SIG-M5 (cell line): Measurements from ENCODE around the gene DGAT2L6.

Experiments used
- DNase-seq: peaks from one replicate; lab custom pipeline; 2025; lab: John Stamatoyannopoulos, UW

DGAT2L6 gene

DNA sequence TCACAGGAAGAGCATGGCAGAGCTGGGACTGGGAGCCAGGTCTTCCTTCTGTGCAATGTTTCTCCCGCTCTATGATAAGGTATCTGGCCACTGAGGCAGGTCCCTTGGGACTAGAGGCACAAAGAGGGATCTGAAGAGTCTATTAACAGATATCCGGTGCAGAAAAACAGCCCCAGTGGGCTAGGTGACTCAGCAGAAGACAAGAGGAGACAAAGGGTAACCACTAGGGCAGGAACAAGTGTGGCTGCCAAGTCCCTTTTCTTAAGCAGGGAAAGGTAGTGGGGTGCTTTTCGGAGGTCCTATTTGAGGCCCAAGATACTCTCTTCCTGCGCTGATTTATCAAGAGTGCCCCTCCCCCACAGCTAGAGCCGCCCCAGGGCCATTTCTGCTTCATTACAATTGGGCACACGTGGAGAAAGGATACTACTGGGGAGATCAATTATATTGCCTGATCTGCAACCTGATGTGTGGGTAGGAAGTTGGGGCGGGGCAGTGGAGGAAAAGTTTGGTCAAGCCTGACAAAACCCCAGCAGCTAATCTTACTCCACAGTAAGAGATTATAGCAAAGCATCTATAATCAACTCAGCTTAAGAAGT lies at the start of gene DGAT2L6:
Gene DGAT2L6 (plus strand): TSS at position 546 of the 596 bp plus-strand sequence. CDS start 100 bp downstream, outside the sequence.
- DNase-seq: no peak

- no peak for DNase-seq
Measured at GRCh38 chrX:70128071-70128470, 49.2 kb upstream of the DGAT2L6 start.

GRCh38 chrX:70129816-70130215 lies 47.5 kb upstream of the DGAT2L6 start:
- no peak for DNase-seq

DNA sequence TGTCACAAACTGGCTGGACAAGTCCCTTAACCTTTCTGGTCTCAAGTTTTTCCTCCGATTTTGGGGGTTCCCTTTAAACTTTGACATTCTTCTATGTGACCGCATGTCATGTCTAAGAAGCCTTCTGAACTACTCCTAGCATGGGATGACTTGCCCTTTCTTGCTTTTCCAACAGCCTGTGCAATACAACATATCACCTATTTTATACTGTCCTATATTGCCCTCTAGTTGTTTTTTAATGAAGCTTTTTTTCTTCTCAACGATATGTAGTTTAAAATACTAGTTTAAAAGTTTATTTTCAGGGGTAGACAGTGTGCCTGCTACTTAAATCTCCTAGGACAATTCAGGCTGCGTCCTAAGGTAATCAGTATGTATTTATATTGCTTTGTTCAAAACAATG lies 45.1 kb upstream of the DGAT2L6 start:
- DNase-seq: no peak

DNA sequence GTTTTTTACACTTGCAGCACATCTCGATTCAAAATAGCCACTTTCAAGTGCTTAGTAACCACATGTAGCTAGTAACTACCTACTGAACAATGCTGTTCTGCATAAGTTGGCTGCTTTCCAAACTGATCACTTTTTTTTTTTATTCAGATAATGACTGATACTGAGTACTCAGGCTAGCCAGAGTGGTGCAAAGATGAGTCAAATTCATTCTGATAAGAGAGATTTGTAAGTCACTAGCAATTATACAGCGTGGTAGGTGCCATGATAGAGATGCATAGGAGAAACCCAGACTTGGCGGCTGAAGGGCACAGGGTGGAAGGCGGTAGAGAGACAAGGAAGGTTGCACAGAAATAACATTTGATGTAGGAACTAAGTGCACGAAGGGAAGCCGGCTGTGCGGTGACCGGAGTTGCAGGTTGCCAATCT lies 44.4 kb upstream of the DGAT2L6 start:
- no peak for DNase-seq

DNA sequence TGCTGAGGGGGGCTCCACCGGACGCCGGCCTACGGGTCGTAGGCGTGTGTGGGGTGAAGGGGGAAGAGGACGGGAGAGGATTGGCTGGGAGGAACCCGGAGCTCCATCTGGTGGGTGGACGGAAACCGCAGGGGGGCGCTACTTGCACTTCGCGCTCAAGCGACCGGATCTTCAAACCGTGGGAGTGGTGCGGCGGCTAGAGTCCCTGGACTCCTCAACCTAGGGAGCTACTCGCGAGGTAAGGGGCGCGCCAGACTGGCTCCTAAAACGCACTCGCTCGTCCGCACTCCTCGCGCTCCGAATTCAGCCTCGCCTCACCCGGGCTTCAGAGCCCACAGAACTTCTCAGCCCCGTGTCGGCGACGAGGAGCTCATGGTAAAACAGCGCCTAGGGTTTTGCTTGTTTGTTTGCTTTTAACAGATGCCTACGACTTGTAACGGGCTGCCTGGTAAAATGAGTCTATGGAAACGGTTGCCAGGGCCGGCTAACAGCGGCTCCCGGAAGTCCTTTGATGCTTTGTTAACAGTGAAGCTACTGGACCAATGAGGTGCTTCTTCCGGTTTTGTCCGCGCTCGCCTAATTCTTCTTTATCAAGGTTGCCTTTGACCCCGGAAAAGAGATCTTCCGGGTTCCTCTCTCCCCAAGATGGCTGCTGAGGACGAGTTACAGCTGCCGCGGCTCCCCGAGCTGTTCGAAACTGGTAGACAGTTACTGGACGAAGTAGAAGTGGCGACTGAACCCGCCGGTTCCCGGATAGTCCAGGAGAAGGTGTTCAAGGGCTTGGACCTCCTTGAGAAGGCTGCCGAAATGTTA lies 43.8 kb upstream of the DGAT2L6 start, which contains the start of gene IGBP1:
Gene IGBP1 (plus strand): TSS at position 145 of the 813 bp plus-strand sequence. CDS start 501 bp downstream, at position 646.
- DNase-seq: peak; percentile 86

DNA sequence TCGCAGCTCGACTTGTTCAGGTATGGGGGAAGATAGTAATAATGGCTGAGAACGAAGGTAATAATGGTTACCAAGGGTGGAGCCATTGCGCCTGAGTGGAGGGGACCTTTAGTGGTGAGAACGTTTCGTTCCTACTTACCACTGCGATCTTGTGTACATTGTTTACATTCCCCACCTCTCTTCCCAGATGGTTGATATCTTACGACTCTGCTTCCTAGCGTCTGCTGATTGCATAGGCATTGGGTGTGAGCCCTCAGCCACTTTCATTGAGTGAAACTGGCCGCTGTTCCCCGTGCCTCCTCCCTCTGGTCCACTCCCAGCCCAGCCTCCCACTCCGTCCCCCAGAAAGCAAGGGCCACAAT lies 43.2 kb upstream of the DGAT2L6 start:
- DNase-seq: no peak

DNA sequence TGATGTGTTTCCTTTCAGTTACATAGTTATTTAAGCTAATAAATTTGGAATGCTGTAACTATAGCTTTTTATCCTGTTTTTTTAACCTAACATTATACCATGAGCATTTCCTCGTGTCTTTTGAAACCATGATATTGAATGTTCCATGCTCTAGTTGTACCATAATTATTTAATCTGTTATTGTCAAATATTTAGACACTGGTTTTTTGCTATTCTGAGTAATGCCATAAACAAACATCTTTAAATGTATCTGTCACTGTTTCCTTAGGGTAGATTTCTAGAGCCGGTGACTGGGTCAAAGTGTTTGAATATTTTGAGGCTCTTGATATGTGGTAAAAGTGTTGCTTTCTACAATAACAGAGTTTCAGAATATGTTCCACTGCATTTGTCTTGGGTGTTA lies 38.7 kb upstream of the DGAT2L6 start:
- DNase-seq: no peak

GRCh38 chrX:70139736-70140135 lies 37.5 kb upstream of the DGAT2L6 start:
- DNase-seq: no peak

- DNase-seq: no peak
Measured at GRCh38 chrX:70141373-70141772, 35.9 kb upstream of the DGAT2L6 start.

DNA sequence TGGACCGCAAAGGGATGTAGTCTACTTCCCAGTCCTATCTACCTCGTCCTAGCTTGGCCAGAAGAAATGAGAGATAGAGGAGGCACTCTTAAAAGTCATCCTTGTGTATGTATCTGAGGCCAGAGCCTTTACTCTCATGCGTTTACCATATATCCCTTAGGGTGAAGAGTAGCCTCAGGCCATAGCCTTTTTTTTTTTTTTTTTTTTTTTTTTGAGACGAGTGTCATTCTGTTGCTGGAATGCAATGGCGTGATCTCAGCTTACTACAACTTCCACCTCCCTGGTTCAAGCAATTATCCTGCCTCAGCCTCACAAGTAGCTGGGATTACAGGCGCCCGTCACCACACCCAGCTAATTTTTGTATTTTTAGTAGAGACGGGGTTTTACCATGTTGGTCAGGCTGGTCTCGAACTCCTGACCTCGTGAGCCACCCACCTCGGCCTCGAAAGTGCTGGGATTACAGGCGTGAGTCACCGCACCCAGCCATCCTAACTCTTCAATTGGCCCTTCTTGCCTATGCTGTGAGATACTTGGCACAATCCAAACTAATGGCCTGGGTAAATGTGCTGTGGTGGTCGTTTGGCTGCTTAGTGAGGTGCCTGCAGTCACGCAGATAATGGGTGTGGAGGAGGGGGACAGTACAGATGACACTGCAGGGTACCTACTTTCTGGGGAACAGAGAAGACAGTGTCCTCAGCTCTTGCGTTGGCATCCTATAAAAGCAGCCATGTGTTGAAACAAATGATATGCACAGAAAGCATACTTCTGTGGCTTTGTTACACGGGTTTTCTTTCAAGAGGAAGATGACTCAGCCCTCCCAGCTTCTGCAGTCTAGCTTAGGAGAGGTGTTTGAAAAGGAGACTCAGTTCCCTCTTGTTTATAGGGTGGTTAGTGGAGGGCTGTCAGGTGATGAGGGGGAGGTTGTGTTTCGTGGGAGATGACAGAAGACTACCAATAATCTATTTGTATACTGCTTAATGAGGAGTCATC lies 10.4 kb upstream of the DGAT2L6 start:
- DNase-seq: no peak

DNA sequence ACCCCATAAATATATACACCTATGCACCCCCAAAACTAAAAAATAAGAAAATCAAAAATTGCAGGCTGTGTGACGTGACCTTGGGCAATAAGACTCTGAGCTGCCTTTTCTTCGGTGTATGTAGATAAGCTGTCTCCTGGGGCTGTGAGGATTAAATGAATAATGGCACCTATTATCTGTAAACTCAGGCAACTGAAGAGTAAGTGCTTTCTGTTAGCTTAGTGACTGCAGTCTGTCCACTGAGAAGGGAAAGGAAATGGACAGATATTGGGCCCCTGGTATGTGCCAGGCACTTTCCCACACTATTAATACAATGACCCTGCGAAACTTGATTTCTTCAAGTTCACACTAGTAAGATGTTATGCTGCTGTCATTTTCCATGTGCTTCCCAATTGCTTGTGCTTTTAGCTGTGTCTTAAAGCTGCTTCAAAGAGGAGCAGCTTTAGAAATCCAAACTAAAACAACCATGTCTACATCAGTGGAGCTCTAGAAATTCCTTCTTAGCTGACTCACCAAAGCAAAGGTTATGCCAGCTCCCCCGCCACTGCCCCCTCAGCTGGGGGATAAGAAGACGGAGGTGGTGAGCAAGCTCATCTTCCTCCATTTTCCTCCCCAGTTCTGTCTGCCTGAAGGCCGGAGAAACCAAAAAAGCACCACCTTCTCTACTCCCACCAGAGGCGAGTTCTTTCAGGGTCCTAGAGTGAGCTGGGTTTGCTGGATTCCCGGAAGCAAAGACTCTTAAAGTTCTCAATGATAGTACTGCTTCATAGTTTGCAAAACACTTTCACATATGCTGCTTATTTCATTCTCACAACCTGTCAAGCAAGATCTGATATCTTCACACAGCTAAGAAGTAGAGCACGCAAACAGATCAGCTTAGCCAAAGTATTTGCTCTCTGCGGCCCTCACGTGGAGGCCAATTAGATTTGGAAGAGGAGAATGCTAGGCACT lies 8.8 kb upstream of the DGAT2L6 start:
- DNase-seq: no peak

DNA sequence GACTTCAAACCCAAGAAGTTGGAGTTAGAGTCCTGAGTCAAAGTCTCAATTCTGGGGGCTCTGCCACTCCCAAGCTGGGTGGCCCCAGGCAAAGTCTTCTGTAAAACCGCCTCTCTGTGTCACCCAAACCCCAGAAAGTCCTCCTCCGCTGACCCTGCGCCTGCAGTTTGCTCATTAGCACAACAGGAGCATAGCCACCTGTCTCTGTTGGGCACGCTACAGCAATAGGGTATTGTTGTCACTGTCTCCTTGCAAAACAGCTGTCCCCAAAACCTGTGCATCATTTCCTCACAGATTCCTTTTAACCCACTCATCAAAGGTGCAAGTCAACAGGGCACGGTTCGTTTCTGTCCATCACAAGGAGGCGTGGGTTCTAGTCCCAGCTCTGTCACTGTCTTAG lies 8.0 kb upstream of the DGAT2L6 start:
- no peak for DNase-seq

GRCh38 chrX:70171624-70172023 lies 5.7 kb upstream of the DGAT2L6 start:
- DNase-seq: no peak

DNA sequence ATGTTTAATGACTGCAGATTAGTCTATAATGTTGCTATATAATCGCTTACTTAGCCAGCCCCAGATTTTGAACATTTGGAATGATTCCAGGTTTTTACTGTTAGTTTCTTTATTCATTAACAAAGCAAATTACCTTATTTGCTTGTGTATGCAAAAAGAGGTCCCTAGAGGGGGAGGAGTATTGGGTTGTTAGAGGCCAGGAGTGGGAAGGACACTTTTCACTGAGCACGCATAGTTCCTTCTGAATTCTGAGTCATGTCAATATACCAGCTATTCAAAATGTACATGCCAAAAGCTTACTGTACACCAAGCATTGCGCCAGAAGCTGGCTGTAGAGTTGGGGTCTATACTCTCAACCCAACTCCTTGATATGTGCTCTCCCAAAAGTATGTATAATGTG lies 5.1 kb upstream of the DGAT2L6 start:
- no peak for DNase-seq

- no peak for DNase-seq
Measured at GRCh38 chrX:70172964-70173363, 4.3 kb upstream of the DGAT2L6 start.

- DNase-seq: no peak
Measured at GRCh38 chrX:70174754-70175153, 2.5 kb upstream of the DGAT2L6 start.

- DNase-seq: no peak
Measured at GRCh38 chrX:70175338-70175737, 1.9 kb upstream of the DGAT2L6 start.

- DNase-seq: no peak
Measured at GRCh38 chrX:70183091-70183490, 5.8 kb downstream of the DGAT2L6 start.

DNA sequence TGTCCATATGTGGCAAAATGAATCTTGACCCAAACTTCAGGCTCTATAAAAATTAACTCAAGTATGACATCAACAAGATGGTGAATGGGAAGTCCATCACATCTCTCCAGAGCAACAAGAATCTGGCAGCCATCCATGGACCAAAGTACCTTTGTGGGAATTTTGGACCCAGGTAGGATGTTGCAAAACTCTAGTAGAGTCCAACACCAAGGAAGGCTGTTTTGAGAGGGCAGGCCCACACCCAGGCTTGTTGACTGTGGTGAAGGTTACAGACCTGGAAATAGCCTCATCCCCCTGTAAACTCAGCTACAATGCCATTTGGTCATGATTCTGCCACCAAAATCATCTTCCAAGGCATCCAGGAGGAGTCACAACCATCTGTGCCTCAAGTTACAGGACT lies 12.9 kb downstream of the DGAT2L6 start:
- no peak for DNase-seq
